ENCODE data around the gene ATP5MG. TPM values are rescaled to one million over a fixed set of nuclear protein-coding genes. Genes with fewer than 3 reads are reported as not detected.

ATP5MG gene
- total RNA-seq, 1 donor from 2014 or later = 154 TPM

DNA sequence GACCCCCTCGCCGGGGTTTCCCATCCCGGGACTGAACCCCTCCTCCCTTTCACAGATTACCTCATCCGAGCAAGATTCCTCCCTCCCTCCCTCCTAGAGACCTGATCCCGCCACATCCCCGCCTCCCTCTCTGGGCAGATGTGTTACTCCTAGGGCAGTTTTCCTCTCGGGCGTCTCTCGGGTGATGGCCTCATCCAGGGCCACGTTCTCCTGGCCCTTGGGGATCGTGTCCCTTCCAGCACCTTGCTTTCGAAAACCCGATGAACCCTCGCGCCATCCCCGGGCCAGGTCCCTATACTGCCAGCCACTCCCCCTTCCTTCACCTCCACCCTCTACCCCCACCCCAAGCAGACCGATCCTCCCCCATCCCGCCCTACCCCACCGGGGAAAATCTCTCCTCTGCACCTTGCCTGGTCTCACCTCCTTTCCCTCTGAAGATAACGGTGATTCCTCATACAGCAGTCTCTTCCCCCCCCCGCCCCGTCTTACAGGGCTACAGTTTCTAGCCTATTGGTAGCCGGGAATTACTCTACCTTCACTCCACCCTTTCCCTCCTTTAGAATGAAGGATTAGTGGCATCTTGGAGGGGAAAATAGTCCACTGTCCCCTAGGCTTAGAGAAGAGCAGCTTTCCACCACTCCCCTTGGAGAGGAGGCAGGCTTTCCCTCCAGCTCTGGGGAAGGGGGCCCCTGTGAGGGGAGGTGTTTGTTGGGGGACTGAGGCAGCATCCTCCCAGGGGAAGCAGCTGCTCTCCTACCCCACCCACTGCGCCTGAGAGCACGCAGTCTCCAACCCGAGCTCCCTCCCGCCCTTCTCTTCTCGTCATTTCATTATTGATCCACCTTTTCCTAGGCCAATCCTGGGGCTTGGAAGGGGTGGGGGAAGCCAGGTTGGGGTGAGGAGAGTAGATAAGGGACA, 36.1 kb downstream of the ATP5MG start:
- Histone ChIP-seq H3K4me3 (peak overlapping the region; percentile 91), H3K4me1 (peaks cover 53% of the 10 kb centered on the region), H3K9me3 (no peaks in the 10 kb centered on the region), H3K36me3 (no peaks in the 10 kb centered on the region), H3K27me3 (ENCODE audit: low read depth) (no peaks in the 10 kb centered on the region), H3K27ac (peak overlapping the region; percentile 87)
- intact Hi-C loops (cut with DNase I) = no loop called here
- DNase-seq = peak; percentile 50
- ATAC-seq = peak in 1 of 2 donors; percentile 21
- TF ChIP-seq, protein P1, sequence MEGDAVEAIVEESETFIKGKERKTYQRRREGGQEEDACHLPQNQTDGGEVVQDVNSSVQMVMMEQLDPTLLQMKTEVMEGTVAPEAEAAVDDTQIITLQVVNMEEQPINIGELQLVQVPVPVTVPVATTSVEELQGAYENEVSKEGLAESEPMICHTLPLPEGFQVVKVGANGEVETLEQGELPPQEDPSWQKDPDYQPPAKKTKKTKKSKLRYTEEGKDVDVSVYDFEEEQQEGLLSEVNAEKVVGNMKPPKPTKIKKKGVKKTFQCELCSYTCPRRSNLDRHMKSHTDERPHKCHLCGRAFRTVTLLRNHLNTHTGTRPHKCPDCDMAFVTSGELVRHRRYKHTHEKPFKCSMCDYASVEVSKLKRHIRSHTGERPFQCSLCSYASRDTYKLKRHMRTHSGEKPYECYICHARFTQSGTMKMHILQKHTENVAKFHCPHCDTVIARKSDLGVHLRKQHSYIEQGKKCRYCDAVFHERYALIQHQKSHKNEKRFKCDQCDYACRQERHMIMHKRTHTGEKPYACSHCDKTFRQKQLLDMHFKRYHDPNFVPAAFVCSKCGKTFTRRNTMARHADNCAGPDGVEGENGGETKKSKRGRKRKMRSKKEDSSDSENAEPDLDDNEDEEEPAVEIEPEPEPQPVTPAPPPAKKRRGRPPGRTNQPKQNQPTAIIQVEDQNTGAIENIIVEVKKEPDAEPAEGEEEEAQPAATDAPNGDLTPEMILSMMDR (IDR thresholded peaks at IDR 0.05) = no peak

DNA sequence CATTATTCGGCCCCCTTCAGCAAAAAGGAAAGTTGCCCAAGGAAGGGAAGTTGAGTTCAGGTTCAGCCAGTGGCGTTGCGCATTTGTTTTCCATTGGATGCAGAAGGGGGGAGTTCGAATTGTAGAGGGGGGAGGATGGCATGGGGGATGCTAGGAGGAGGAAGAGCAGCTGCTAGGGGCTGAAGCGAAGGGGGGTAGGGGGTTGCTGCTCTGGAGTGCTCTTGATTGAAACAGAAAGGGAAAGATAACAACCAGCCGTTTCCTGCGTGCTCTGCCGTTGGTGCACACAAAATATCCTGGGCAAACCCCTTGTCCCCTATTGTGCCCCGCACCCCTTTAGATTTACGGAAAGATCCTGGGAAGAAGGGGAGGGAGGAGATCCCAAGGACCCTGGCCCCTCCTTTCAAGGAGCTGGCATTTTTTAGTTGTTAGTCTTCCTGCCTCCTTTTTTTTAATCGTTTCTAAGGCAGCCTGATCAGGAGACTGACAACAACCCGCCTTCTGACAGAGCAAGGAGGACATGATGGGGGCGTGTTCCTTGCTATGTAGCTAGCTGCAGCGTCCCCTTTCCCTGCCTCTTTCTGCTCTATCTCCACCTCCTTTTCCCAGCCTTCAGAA, 37.0 kb downstream of the ATP5MG start:
- ATAC-seq = no peak

DNA sequence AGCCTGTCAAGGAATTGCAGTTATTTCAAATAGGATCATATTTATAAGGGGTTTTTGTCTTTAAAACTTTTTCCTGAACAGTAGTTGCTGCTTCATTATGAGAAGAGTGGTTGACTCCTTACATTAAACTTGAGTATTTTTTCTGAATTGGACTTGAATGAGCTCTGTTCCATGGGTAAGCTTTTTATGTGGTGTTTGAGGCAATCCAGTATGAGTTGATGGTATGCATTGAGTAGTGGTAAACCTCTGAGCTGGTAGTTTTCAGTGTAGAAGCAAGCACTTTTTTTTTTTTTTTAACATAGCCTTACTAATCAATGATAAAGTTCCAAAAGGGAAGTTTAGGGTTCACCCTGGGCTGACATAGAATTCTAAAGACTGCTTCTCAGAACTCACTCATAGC, 38.2 kb downstream of the ATP5MG start:
- DNase-seq (no peak), ATAC-seq (no peak)
- Histone ChIP-seq H3K27me3 (ENCODE audit: low read depth) (no peaks in the 10 kb centered on the region), H3K9me3 (no peaks in the 10 kb centered on the region), H3K4me1 (peaks cover 55% of the 10 kb centered on the region), H3K27ac (no peak overlapping the region), H3K36me3 (no peaks in the 10 kb centered on the region), H3K4me3 (no peak overlapping the region)
- TF ChIP-seq, protein P1 (IDR thresholded peaks at IDR 0.05) = no peak
- intact Hi-C loops (cut with DNase I) = no loop called here

More for the DNA sequence above, 37.0 kb downstream of the ATP5MG start:
- Histone ChIP-seq H3K27ac (peak overlapping the region; percentile 87), H3K4me3 (peak overlapping the region; percentile 91), H3K9me3 (no peaks in the 10 kb centered on the region), H3K4me1 (peaks cover 61% of the 10 kb centered on the region), H3K27me3 (ENCODE audit: low read depth) (no peaks in the 10 kb centered on the region), H3K36me3 (no peaks in the 10 kb centered on the region)
- DNase-seq = no peak
- TF ChIP-seq, protein P1 (IDR thresholded peaks at IDR 0.05) = no peak
- intact Hi-C loops (cut with DNase I) = no loop called here

DNA sequence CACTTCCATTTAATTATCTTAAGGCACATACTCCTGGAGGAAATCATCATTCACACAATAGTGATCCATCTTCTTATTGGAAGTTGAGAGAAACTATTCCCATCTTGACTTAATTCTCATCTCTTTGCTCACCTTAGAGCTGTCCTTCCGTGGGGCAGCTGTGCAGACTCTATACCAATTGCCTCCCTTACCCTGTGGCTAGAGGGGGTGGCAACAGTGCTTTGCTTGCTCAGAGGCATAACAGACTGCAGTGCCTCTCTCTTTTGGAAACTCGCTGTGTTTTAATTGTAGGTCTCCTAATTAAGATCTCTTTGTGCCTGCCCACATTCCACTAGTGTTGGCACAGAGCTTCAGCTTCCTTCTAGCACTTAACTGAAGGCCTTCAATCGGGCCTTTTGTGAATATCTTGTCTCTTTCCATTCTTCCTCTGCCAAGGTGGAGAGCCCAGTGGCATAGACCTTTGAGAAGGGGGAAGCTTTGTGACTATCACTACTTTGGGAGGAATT, 40.4 kb downstream of the ATP5MG start:
- Histone ChIP-seq H3K4me1 (peaks cover 51% of the 10 kb centered on the region), H3K27ac (no peak overlapping the region)
- TF ChIP-seq, protein P1 (IDR thresholded peaks at IDR 0.05) = no peak

DNA sequence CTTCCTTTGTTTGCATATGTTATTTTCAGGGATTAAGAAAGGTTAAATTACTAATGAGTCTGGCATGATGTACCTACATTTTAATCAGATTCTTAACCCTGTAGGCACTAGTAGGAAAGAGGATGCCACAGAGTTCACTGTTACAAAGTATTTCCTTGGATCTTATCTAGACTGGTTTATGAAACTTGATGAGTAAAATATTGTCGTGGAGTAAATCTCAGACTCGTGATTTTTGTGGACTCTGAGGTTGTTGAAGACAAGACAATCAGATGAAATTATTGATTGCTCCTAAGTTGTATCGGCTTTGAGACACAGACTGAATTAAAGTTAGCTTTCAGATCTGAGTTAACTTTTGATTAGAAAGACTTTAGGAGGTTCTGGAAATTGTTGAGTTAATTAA, 40.9 kb downstream of the ATP5MG start:
- Histone ChIP-seq H3K27me3 (ENCODE audit: low read depth) (no peaks in the 10 kb centered on the region), H3K27ac (no peak overlapping the region), H3K36me3 (no peaks in the 10 kb centered on the region), H3K4me1 (peaks cover 51% of the 10 kb centered on the region), H3K9me3 (no peaks in the 10 kb centered on the region), H3K4me3 (no peak overlapping the region)
- TF ChIP-seq, protein P1 (IDR thresholded peaks at IDR 0.05) = no peak
- ATAC-seq = no peak
- no peak for DNase-seq
- intact Hi-C loops (cut with DNase I) = no loop called here

More for the DNA sequence above, 40.4 kb downstream of the ATP5MG start:
- no peak for ATAC-seq
- no peaks in the 10 kb centered on the region for H3K9me3 ChIP-seq
- H3K27me3 ChIP-seq (ENCODE audit: low read depth) = no peaks in the 10 kb centered on the region
- no peak for DNase-seq
- H3K36me3 ChIP-seq = no peaks in the 10 kb centered on the region
- H3K4me3 ChIP-seq = no peak overlapping the region
- intact Hi-C loops (cut with DNase I) = no loop called here

All from lower lobe of right lung (tissue), 2 donors.